Measurements from ENCODE around the gene RPP21.
"Not testable (repeated sequence)": the region's sequence is repeated elsewhere in the genome, so short reads cannot be mapped to it uniquely, and the experiment has no call there.

RPP21 gene

DNA sequence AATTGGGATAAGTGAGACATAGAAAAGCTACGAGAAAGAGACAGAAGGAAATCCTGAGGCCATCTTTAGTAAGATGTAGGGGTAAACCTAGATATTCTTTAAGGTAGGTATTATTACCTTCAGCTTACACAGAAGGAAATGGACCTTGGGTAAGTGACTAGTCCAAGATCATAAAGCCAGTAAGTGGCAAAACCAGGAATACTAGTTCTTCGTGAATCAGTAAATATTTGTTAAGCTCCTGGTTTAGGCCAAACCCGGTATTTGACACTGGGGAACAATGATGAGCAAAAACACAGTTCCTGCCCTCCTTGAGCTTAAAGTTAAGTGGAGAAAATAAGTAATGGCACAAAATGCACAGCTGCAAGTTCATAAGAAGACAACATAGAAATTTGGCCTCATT, 13.0 kb upstream of the RPP21 start:
- no peak for DNase-seq

DNA sequence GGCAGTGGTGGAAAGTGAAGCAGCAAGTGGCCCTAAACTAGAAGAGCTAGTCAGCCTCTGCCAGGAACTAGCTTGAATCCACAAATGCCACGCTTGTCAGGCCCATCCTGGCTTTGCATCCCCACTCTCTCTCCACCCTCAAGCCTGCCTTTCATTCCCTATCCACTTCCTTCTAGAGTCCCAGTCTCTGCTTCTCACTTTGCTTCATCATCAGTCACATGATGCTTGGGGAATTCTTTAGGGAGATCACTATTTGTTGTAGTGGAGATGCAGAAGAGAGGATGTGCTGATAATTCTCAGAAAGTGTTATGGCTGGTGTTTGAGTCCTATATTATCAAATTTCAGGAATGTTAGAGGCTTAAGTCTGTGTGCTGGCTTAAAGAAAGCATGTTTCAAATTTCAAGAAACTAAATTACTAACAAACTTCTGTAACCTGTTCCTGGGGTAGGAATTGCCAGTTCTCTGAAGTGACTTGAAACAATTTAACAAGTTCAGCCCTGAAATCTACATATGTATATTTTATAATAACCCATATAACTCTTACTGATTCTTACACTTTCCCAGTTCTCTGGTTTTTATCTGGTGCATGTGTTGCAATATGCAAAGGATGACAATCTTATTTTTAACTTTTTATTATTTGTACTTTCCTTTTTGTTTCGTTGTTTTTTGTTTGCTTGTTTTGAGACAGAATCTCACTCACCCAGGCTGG, 10.7 kb upstream of the RPP21 start:
- DNase-seq = no peak

DNA sequence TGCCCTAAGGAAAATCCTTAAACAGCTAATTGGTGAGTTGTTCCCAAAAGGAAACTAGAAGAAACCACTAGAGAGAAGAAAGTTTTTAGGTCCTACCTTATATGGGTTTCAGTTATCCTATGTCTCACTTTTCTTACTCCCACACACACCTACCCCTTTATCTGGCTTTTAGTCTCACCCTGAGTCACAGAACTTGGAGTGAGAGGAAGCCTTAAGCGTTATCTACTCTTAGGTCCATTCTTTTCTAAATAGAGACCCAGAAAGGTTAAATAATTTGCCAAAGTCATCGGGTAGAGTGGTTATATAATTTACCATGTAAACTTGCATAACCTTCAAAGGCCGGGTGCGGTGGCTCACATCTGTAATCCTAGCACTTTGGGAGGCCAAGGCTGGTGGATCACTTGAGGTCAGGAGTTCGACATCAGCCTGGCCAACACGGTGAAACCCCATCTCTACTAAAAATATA, 4.3 kb upstream of the RPP21 start:
- DNase-seq = no peak

DNA sequence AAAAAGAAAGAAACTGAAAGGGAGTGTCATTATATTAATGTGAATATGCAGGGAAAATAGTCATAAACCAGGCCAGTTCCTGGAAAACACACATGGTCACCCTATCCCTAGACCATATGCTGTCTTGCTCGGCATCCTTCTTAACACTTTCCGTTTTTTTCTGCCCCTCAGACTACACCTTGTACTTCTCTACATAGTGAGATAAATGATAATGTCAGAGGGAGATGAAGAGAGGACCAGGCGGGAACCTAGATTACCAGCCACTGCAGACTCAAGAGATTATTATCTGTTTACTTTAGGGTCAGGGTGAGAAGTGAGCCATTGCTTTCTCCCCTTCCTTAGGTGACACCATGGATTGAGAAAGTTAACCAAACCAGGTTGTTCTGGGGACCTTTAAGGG, 3.7 kb upstream of the RPP21 start:
- DNase-seq = no peak

DNA sequence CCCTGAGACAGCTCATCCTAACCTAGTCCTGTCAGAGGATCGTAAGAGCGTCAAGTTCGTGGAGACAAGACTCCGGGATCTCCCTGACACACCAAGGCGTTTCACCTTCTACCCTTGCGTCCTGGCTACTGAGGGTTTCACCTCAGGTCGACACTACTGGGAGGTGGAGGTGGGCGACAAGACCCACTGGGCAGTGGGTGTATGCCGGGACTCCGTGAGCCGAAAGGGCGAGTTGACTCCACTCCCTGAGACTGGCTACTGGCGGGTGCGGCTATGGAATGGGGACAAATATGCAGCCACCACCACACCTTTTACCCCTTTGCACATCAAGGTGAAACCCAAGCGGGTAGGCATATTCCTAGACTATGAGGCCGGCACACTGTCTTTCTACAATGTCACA, 3.2 kb upstream of the RPP21 start:
- no peak for DNase-seq

DNA sequence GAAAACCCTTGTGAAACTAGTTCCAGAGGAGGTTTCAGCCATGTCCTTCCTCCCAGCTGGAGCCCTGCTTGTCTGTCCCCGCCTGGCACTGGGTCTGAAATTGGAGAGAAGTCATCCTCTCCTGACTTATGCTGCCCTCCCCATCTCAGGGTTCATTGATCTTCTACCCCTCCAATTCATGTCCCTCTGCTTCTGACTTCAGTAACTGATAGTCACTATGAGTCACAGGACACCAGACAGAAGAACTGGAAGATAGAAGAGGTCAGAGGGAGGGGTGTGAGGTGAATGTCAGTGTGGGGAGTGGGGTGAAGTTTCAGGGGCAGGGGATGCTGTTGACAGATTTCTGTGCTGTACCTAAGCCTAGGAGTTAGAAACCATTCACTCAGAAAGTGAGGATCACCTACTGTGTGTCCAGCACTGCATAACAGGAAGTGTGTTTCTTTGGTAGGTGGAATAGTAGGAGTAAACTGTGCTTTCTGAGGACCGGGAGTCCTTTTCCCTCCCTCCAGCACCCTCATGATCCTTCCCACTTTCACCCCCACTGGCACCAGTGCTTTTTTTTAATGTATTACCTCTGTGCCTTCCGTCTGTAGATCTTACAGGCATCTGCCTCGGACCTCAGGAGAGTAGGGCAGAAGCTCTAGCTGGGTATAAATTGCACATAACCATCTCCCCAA, 627 bp upstream of the RPP21 start:
- no peak for DNase-seq

DNA sequence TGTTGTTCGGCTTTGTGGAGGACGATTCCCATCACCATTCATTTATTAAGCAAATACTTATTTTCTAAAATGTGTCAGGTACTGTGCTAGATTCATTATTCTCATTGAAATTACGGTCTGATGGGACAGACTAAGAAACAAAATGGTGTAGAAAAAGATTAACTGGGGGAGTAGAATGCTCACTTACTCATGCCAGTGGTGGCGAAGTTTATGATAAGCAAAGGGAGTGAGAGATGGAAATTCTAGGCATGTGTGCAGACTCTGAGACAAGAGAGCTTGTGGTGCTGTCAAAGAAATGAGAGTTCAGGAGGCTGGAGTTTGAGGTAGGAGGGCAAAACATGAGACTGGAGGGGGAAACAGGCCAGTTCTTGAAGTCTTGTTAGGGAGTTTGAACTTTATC, 896 bp downstream of the RPP21 start:
- no peak for DNase-seq

DNA sequence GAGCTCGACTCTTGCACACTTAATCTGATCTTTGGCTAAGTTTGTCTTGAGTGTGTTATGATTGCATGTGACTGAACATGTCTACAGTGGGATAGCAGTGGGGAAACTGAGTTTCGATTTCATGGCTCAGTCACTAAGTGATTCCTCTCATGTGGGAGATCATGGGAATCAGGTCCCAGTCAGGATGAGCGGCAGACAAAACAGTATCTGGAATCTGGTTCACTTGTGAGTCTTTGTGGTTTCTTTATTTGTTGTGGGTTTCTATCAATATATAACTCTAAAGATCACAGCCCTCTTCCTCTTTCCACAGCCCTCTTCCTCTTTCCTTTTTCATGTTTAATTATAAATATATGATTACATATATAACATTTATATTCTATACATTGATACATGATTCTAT, 4.0 kb downstream of the RPP21 start:
- no peak for DNase-seq

DNA sequence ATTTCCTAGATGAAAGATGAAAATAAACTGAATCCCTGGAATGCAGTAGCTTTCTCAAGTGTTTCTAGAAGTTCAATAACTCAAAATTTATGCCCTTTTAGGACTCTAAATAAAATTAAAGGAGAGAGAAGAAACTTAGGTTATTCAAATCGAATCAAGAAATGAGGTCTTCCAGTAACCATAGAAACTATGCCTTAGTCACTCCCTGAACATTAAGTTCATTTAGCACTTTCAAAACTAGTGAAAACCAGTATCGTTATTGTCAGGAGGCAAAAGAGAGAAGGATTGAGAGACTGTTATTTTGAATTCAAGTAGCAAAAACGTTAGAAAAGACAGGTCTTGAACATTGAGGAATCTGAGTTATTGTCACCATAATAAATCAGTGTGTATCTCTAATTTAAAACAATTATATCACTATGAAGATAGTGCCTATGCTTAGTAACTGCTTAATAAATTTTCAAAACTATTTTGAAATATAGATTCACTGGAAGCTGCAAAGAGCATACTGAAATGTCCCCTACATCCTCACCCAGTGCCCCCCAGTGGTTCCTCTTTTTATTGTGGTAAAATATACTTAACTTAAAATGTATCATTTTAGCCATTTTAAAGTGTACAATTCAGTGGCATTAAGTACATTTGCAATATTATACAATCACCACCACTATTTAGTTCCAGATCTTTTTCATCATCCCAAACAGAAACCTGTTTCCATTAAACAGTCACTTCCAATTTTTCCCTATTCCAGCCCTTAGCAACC, 4.6 kb downstream of the RPP21 start:
- no peak for DNase-seq

DNA sequence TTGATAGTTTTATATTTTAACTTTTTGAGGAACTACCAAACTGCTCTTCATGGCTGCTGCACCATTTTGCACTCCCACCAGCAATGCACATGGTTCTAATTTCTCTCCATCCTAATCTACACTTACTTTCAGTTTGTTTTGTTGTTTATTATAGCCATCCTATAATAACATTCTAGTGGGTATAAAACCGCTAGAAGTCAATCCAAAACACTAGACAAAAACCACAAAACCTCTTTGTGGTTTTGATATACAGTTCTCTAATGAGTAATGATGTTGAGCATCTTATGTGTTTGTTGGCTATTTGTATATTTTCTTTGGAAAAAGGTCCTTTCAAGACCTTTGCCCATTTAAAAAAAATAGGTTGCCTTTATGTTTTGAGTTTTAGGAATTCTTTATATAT, 5.6 kb downstream of the RPP21 start:
- no peak for DNase-seq

DNA sequence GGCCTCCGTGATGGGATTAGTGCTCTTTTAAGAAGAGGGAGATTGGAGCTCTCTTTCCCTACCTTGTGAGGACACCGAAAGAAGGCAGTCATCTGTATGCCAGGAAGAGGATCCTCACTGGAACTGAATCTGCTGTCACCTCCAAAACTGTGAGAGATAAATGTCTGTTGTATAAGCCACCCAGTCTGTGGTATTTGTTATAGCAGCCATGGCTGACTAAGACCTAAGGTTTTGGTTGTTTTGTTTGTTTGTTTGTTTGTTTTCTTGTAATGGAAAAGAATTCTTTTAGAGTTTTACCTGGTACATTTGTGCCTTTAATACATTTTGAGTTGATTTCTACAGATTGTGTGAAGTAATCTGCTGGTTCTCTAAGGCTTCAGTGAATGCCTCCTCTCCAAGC, 7.6 kb downstream of the RPP21 start:
- no peak for DNase-seq

DNA sequence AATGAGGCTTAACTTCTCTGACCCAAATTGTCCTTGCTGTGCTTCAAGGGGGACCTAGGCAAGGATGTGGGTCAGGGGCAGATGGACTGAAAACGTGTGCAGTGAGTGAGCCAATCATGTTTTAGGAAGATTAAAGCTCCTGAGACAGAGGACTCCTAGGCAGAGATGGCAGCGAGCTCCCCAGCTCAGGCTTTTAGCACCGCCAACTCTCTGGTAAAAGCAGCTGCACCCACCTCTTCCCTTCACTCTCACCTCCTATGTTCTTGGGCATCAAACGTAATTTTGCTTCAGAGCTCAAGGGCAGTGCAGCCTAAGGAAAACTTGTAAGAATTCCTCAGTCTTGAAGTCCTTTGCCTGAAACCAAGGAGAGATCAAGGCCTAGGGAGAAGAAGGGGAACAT, 10.3 kb downstream of the RPP21 start:
- no peak for DNase-seq

DNA sequence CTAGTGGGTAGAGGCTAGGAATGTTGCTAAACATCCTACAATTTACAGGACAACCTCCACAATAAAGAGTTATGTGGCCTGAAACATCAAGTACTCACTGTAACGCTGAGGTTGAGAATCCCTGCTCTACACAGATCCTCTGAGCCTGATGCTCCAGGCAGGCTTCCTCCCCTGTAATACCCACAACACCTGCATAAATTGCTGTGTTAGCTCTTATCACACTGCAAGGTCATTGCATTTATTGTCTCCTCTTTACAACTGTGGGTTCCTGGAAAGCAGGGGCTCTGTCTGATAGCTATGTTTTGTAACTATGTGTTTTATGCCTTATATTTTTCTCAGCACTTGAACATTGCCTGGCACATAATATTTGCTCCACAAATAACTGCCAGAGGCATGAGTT, 11.6 kb downstream of the RPP21 start:
- DNase-seq = no peak

DNA sequence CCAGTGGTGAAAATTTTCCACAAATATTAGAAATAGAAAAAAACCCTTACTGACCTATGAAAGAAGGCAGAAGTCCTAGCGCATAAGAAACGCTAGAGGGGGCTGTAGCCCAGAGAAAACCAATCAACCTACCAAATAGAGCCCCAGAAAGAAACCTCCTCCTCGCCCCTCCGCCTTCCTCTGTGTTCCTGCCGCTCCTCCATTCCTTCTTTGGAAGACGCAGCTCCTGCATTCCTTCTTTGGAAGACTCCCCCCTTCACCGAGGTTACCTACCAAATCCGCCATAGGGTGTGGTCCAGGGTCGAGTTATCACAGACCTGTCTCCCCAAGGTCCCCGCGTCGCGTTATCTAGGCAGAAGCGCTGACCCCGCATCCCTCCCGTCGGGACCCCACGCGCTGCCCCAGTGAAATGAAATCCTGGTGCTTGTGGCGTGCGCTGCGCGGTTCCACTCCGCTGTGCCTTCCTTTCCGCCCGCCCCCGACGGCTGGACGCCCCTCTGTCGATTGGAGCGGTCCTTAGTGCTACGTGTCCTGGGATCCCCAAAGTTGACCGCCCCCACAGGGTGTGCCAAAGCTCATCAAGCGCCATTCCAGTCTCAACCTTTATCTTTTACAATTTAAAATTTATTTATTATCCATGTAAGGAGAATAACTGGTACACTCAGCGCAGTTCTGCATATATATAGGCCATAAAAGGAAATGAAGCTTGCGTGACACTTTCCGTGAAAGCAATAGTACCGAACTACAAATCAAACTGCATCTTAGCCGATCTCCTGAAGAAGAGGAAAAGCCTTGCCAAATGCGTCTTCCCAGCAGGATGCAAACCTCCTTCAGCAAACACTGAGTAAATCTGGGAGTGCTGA, 13.0 kb downstream of the RPP21 start:
- peak in 2 of 4 experiments; percentile 9 to 10 for DNase-seq

DNA sequence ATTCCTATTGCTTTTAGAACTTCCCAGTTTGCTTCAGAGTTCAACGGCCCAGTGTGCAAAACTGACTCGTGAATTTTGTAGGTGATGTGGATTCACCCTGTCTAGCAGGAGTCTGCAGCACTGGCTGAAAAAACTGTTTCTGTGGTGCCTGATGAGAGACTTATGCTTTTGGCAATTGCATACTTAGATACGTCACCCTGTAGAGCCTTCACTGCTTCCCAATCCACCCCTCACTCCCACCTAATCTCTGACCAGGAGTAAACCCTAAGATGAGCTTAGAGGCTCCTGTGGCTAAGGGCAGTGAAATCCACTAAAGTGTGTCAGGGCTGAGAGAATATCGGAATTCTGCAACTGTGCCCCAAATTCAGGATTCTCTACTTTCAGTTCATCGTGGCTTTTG, 14.3 kb downstream of the RPP21 start:
- no peak for DNase-seq

DNA sequence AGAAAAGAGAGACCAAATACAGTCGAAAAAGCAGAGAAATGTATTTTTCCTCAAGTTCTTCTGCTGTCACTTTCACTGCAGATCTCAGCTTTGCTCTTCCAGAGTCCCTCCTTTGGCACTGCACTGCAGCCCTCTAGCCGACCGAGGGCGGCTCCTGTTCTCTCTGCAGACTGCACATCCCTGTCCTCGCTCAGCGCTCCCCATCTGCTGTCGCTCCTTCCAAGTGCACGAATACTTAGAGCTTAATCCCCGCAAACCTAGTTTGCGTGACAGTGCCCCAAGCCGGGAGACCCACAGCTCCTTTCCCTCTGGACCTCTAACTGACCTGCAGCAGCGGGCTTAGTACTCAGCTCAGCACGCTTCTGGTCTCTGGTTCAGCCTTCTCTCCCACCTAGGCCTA, 15.2 kb downstream of the RPP21 start:
- DNase-seq = no peak

DNA sequence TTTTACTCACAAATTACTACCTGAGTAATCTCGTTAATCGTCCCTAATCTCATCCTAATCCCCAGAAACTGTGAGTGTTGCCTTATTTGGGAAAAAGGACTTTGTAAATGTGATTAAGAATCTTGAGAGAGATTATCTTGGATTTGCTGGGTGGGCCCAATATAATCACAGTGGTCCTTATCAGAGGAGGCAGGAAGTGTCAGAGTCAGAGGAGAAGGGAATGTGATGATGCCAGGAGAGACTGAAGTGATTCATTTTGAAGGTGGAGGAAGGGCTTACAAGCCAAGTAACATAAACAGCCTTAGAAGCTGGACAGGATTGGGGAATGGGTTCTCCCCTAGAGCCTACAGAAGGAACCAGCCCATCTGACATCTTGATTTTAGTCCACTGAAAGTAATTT, 16.7 kb downstream of the RPP21 start:
- DNase-seq = no peak

DNA sequence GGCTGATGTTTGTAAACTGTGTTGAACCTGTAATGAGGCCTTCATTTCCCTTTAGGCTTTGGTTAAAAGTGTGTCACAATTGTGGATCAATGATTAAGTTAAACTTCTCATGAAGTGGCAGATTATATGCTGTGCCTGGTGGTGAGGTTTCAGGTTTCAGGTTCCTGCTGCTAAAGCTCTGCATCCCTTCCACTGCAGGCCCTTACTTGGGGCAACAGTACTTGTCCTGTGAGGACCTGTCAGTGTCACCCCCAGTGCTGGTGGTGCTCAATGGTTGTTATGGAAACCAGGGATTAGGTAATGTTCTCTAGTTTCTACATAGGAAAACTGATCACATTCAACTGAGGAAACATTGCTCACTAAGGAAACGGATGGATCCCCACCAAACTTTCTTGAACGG, 18.5 kb downstream of the RPP21 start:
- DNase-seq = no peak

DNA sequence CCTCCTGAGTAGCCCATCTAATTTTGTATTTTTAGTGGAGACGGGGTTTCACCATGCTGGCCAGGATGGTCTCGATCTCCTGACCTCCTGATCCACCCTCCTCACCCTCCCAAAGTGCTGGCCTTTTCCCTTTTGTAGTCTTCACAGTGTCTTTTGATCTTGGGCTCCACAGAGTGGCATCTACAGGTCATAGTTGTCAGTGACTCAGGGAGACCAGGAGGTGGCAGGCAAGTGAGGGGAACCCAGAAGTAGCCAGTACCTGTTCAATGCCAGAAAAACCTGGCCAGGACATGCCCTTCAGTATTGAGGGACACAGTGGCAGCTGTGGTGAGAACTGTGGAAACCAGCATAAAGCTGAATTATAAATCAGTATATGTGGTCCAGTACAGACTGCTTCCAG, 19.6 kb downstream of the RPP21 start:
- DNase-seq = no peak

DNA sequence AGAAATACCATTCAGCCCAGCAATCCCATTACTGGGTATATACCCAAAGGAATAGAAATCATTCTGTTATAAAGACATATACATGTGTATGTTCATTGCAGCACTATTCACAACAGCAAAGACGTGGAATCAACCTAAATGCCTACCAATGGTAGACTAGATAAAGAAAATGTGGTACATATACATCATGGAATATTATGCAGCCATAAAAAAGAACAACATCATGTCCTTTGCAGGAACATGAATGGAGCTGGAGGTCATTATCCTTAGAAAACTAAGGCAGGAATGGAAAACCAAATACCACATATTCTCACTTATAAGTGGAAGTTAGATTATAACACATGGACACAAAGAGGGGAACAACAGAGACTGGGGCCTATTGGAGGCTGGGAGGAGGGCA, 24.3 kb downstream of the RPP21 start:
- DNase-seq = not testable (repeated sequence)

DNA sequence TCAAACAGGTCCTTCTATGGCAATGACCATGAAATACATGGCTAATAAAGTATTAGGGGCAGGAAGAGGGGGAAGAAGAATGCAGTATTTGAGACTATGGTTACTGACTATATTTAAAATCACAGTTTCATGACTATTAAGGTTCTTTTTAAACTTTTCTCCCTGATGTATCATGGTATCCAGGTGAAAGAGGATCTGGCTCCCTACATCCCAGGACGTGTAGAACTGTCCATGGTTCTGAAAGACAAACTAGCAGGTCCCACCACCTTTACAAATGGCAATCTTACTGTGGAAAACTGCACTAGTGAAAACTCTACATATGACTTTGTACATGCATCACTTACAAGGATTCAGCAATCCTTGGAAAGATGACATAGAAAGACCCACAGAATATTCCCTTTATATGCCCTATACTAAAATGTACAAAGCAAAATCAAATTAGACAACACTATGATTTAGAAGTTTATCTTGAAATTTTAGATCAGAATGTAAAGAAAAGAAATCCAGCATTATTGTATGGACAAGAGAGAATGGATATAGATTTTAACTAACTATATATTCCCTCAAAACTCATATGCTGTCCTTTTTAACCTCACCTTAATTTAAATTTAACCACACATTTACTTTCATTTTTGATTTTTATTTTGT, 33.5 kb downstream of the RPP21 start:
- DNase-seq = no peak

DNA sequence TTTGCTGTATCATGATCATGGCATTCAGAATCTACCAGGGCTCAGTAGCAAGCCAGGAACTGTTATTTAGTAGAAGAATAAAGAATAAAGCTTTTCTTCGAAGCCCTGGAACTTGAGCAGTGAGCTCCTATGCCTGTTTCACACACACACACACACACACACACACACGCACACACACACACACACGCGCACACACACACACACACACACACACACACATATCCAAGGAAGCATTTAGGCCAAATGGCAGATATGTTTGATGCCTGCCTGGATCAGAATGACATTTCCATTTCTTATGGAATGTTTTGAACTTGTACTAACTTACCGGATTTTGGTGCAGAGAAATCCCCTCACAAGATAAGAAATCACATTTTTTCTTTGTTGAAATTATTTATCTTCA, 35.5 kb downstream of the RPP21 start:
- no peak for DNase-seq

DNA sequence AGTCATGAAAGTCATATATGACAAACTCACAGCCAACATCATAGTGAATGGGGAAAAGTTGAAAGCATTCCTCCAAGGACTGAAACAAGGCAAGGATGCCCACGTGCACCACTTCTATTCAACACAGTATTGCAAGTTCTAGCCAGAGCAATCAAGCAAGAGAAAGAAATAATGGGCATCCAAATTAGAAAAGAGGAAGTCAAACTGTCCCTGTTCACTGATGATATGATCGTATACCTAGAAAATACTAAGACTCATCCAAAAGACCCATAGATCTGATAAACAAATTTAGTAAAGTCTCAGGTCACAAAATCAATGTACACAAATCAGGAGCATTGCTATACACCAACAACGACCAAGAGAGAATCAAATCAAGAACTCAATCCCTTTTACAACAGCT, 41.2 kb downstream of the RPP21 start:
- no peak for DNase-seq
